MM.1S (cell line): ENCODE results near the gene OLFM2.
A peak's percentile ranks its signal among the peaks of the same experiment; 100 is the strongest.

Experiments
- DNase-seq: peaks from one replicate; pipeline ENCODE4 v3.0.0-alpha.2; 2015
- H2AFZ ChIP-seq: fragments of 300-600 bp; sonication (generic); 2 replicates; pipeline ENCODE4 v1.6.0; 2016; ENCODE audit warnings: antibody characterized with exemption, low read length
- H3F3A ChIP-seq: fragments of 300-600 bp; sonication (generic); 2 replicates; pipeline ENCODE4 v1.6.1; 2016; ENCODE audit warnings: mild to moderate bottlenecking, antibody characterized with exemption, low read length, moderate library complexity, mixed read lengths; ENCODE audit not compliant: insufficient read depth
- H3K27ac ChIP-seq: fragments of 300-600 bp; sonication (generic); 2 replicates; pipeline ENCODE4 v1.5.1; 2016; ENCODE audit warnings: mild to moderate bottlenecking, low read length
- H3K27me3 ChIP-seq: fragments of 300-600 bp; sonication (generic); replicated peaks from 2 replicates; pipeline ENCODE4 v1.6.0; 2016; ENCODE audit warnings: low read length; ENCODE audit not compliant: insufficient read depth
- H3K36me3 ChIP-seq: fragments of 300-600 bp; sonication (generic); replicated peaks from 2 replicates; pipeline ENCODE4 v1.6.1; 2016; ENCODE audit warnings: mild to moderate bottlenecking, low read length, mixed read lengths; ENCODE audit not compliant: insufficient read depth
- H3K4me1 ChIP-seq: fragments of 300-600 bp; sonication (generic); 2 replicates; pipeline ENCODE4 v1.6.1; 2016; ENCODE audit warnings: low read length, mixed read lengths
- H3K4me2 ChIP-seq: fragments of 300-600 bp; sonication (generic); 2 replicates; pipeline ENCODE4 v1.6.0; 2016; ENCODE audit warnings: low read depth, low read length
- H3K4me3 ChIP-seq: fragments of 300-600 bp; sonication (generic); 2 replicates; pipeline ENCODE4 v1.5.1; 2016; ENCODE audit warnings: low read length, mixed read lengths
- H3K79me2 ChIP-seq: fragments of 300-600 bp; sonication (generic); 2 replicates; pipeline ENCODE4 v1.6.1; 2016; ENCODE audit warnings: mixed run types, low read length, mixed read lengths
- H3K9ac ChIP-seq: fragments of 300-600 bp; sonication (generic); 2 replicates; pipeline ENCODE4 v1.6.1; 2016; ENCODE audit warnings: low read length, mixed read lengths
- H3K9me2 ChIP-seq: fragments of 300-600 bp; sonication (generic); replicated peaks from 2 replicates; pipeline ENCODE4 v1.6.1; 2016; ENCODE audit warnings: mild to moderate bottlenecking, low read length, mixed read lengths; ENCODE audit not compliant: insufficient read depth
- H3K9me3 ChIP-seq: fragments of 300-600 bp; sonication (generic); replicated peaks from 2 replicates; pipeline ENCODE4 v1.6.1; 2016; ENCODE audit warnings: mild to moderate bottlenecking, low read length, mixed read lengths; ENCODE audit not compliant: insufficient read depth
- H4K20me1 ChIP-seq: fragments of 300-600 bp; sonication (generic); 2 replicates; pipeline ENCODE4 v1.6.1; 2016; ENCODE audit warnings: mild to moderate bottlenecking, low read length, moderate library complexity, mixed read lengths; ENCODE audit not compliant: insufficient read depth
- EZH2 ChIP-seq: fragments of 300-600 bp; sonication (generic); optimal IDR thresholded peaks from 2 replicates; pipeline ENCODE3; 2017; ENCODE audit warnings: low read depth, mild to moderate bottlenecking, antibody characterized with exemption, low read length, mixed read lengths
- EZH2phosphoT487 ChIP-seq: fragments of 300-600 bp; sonication (generic); IDR thresholded peaks from 2 replicates; pipeline ENCODE4 v1.6.1; 2018; ENCODE audit warnings: antibody characterized with exemption, low read length
- TF ChIP-seq, protein P1 (sequence below): fragments of 300-600 bp; sonication (generic); IDR thresholded peaks from 2 replicates; pipeline ENCODE4 v1.5.1; 2016; ENCODE audit warnings: antibody characterized with exemption, low read length, mixed read lengths

OLFM2 gene

DNA sequence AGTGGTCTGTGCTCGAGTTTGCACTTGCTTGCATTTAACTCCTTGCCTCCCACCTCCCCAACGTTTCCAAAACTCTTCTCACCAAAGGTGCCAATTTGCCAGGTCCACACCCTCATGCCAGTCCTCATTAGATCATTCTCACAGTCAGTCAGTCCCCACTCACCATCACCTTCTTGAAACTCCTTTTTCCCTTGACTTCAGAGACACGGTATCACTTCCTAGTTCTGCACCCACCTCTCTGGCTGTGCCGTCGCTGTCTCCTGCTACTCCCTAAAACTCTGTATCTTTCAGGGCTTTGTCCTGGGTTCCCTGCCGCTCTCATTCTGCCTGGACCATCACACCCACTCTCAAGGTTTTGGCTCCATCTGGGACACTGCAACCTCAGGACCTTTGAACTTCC is 19.6 kb downstream of the OLFM2 start:
- no peak for DNase-seq
- Histone ChIP-seq H3K27me3 (peaks cover 59% of the 10 kb centered on the region), H3K4me1 (no peaks in the 10 kb centered on the region), H3K36me3 (no peaks in the 10 kb centered on the region), H4K20me1 (no peaks in the 10 kb centered on the region), H3F3A (no peaks in the 10 kb centered on the region), H3K4me2 (no peak overlapping the region), H3K9ac (no peak overlapping the region), H3K27ac (no peak overlapping the region), H2AFZ (no peak overlapping the region), H3K9me3 (no peaks in the 10 kb centered on the region), H3K9me2 (no peaks in the 10 kb centered on the region), H3K4me3 (no peak overlapping the region), H3K79me2 (no peaks in the 10 kb centered on the region)
- TF ChIP-seq EZH2phosphoT487 = no peak
- TF ChIP-seq EZH2 = no peak
- TF ChIP-seq, protein P1, sequence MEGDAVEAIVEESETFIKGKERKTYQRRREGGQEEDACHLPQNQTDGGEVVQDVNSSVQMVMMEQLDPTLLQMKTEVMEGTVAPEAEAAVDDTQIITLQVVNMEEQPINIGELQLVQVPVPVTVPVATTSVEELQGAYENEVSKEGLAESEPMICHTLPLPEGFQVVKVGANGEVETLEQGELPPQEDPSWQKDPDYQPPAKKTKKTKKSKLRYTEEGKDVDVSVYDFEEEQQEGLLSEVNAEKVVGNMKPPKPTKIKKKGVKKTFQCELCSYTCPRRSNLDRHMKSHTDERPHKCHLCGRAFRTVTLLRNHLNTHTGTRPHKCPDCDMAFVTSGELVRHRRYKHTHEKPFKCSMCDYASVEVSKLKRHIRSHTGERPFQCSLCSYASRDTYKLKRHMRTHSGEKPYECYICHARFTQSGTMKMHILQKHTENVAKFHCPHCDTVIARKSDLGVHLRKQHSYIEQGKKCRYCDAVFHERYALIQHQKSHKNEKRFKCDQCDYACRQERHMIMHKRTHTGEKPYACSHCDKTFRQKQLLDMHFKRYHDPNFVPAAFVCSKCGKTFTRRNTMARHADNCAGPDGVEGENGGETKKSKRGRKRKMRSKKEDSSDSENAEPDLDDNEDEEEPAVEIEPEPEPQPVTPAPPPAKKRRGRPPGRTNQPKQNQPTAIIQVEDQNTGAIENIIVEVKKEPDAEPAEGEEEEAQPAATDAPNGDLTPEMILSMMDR = no peak

DNA sequence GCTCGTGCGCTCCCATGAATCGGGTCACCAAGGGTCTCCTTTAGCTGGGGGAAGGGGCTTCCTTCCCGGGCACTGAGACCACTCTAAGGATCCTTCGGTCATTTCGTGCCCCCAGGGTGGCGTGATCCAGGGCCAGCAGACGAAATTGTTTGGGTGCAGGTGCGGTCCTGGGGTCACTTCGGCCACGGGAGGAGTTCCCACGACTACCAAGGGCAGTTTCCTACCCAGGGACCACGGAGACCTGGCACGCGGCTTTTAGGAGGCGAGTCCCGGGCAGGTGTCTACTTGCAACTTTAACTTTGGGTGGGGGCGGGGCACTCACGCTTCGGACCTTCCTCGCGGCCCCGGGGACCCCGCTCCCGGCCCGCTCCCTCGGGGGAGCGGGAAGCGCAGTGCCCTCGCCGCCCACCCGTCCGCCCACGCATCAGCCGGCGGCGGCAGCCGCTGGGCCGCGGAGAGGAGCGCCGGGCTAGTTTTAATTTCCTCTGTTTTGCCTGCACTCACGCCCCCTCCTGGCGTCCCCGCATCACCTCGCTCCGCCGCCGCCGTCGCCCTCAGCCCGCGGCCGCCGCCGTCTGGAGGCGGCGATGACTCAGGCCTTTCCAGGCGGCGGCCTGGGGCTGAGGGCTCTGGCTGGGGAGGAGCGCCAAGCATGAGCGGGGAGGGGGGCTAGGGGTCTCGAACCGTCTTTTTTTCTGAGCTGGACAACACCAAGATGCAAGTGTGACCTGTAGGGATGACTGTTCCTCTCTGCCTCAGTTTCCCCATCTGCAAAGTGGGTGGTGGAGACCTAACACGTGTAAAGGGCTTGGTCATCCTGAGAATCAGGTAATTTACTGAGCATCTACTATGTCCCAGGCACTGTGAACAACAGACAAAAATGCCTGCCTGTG is 21.8 kb downstream of the OLFM2 start:
- Histone ChIP-seq H4K20me1 (no peaks in the 10 kb centered on the region), H3K4me1 (no peaks in the 10 kb centered on the region), H3K9me2 (no peaks in the 10 kb centered on the region), H2AFZ (peak overlapping the region; percentile 63), H3K9ac (no peak overlapping the region), H3K9me3 (no peaks in the 10 kb centered on the region), H3F3A (no peaks in the 10 kb centered on the region), H3K36me3 (no peaks in the 10 kb centered on the region), H3K79me2 (no peaks in the 10 kb centered on the region), H3K4me2 (peak overlapping the region; percentile 93), H3K4me3 (peak overlapping the region; percentile 53), H3K27ac (no peak overlapping the region), H3K27me3 (peaks cover 62% of the 10 kb centered on the region)
- TF ChIP-seq, protein P1 = peak; percentile 49
- TF ChIP-seq EZH2 (no peak), EZH2phosphoT487 (no peak)
- peak; percentile 70 for DNase-seq

DNA sequence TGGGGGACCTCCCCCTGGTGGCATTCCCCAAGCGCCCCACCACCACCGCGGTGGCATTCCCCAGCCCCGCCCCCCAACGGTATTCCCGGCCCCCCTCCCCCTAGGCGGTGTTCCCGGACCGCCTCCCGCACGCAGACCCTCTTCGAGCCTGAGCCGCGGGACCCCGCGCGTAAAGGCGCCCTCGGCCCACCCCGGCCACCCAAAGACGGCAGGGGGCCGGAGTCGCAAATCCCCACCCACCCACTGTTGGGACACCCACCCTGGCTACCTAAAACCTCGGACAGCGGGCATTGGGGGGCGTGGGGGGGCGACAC is 22.4 kb downstream of the OLFM2 start:
- Histone ChIP-seq H3K4me2 (peak overlapping the region; percentile 93), H4K20me1 (no peaks in the 10 kb centered on the region), H3K9ac (no peak overlapping the region), H3K27ac (no peak overlapping the region), H3K9me3 (no peaks in the 10 kb centered on the region), H3K79me2 (no peaks in the 10 kb centered on the region), H3F3A (no peaks in the 10 kb centered on the region), H3K36me3 (no peaks in the 10 kb centered on the region), H3K4me1 (no peaks in the 10 kb centered on the region), H3K27me3 (peaks cover 68% of the 10 kb centered on the region), H2AFZ (peak overlapping the region; percentile 63), H3K9me2 (no peaks in the 10 kb centered on the region), H3K4me3 (peak overlapping the region; percentile 53)
- DNase-seq = no peak
- TF ChIP-seq EZH2 (no peak), EZH2phosphoT487 (no peak)
- TF ChIP-seq, protein P1 = no peak
